NCI-H460 (cell line): ENCODE measurements around the gene NKX6-1. TPM values are rescaled to one million over a fixed set of nuclear protein-coding genes. Genes with fewer than 3 reads are reported as not detected.

ENCODE experiments used
- DNase-seq: peaks from one replicate; pipeline ENCODE4 v3.0.0-alpha.2; 2016; ENCODE audit warnings: low read depth; ENCODE audit errors: extremely low read depth
- small RNA-seq, 2 experiments: library from RNA; depleted of rRNA; stranded (forward); fragments of <200 nt; gene quantifications; one replicate each; pipeline ENCODE3, GENCODE V24; 2014
- total RNA-seq: library from RNA; depleted of rRNA; stranded (reverse); fragments of >200 nt; shearing (Covaris generic); gene quantifications from 2 replicates; pipeline ENCODE4 v1.2.3, GENCODE V29; 2014; rRNA removed

Gene NKX6-1
- total RNA-seq, 1 experiment from 2014 or later: 0.97 TPM

DNA sequence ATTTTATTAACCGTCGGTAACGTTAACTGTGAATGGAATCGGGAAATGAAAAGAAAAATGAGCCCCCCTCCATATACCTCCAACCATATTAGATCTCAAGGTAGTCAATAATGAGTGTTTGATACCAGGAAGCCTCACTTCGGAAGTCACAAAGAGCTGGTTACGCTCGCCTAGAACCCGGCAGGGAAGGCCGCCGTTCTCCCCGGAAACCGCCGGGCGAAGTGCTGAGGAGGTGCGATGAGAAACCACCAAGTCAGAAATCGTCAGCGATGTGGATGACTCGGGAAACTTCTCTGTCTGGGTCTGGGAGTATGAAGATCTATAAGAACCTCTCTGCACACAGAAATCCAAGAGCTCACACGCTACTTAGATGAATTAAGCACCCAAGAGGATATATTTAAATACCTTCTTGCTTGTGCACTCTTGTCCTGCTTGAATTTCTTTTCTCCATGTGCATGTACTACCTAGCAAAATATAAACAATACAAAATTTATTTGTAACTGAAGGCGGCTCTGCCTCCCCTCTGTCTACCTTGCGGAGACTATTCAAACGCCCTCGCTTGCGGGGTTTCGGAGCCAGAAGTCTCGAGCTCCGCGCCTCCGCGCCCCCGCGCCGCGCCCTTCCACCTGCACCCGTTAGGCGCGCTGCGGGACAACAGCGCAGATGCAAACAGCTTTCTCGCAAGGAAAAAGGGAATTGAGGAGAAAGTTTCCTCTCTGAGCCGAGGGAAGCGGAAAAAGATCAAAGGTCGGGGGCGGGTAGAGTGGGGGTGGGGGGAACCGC, 17.8 kb downstream of the NKX6-1 start:
- no peak for DNase-seq

DNA sequence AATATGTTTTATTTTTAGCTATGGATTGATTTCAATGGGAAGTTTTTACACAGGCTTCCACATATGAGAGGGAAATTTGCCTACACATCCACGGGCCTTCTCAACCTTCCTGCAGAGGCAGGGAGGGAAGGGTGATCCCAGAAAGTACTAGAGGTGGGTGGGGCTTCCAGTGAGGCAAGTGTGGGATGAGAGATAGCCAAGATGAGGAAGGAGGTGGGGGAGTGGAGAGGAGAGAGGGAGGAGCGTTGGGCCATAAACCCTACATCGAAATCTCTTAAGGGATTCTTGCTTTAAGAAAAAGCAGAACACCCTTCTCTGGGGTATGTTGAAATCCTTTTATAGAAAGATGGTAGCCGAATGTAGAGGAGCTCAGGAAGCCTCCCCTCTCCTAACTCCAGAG, 19.0 kb downstream of the NKX6-1 start:
- no peak for DNase-seq

DNA sequence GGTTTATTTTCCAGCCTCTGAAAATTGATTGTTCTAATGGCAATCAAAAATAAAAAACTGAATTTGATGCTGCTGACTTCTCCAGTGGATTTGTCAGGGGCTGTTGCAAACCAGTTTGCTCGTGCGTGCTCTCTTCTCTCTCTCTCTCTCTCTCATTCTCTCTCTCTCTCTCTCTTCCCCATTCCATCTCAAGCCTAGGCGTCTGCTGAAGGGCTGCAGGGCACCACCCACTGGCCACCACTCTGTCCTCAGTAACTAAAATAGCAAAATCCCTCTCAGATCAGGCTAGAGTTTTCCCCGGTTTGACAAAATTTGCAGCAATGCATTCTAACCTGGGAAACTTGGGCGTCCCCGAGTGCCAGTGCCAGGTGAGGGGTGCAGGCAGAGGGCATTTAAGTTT, 19.4 kb downstream of the NKX6-1 start:
- no peak for DNase-seq

DNA sequence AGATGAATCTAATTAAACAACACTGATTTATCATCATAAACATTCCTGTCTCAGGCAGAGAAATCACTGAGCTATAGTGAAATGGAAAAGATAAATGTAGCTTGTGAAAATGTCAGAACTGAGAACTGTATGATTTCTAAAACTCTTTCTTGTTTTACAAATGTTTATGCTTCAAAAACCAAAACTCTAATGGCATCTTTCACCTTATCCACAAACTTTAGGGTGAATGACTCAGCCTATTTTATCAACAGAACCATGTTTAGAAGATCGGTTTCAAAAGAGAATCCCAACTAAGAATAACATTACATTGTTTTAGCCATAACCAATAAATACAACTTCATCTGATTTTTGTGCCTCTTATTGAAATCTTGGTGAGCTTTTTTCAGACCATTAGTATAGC, 21.4 kb downstream of the NKX6-1 start:
- no peak for DNase-seq

DNA sequence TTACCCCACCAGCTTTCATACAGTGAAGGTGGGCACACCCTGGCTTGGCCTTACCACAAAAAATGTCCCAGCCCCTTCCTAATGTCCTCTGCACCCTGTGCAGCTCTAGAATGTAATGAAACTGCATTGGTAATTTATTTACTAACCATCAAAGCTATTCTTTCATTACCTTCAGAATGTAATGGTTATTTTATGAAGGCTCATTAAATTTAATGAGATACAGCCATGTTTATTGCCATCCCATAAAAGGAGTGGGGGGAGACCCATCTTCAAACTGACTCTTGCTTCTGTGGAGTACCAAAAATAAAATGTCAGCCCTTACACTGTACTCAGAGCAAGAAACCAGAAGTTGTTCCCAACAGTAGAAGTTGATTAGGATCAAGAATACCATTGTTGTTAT, 25.0 kb downstream of the NKX6-1 start:
- DNase-seq: no peak

DNA sequence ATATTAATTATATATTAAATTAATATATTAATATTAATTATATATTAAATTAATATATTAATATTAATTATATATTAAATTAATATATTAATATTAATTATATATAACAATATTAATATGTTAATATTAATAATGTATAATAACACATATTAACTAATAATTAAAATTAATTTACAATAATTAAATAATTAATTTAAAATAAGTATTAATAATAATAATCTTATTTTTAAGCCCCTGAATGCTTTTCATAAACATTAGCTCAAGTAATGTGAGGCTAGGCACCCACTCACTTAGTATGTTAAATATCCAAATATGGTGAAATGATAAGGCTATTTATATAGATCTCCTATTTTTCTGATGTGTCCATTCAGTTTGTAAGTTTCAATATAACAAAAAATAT, 26.9 kb downstream of the NKX6-1 start:
- DNase-seq: no peak

DNA sequence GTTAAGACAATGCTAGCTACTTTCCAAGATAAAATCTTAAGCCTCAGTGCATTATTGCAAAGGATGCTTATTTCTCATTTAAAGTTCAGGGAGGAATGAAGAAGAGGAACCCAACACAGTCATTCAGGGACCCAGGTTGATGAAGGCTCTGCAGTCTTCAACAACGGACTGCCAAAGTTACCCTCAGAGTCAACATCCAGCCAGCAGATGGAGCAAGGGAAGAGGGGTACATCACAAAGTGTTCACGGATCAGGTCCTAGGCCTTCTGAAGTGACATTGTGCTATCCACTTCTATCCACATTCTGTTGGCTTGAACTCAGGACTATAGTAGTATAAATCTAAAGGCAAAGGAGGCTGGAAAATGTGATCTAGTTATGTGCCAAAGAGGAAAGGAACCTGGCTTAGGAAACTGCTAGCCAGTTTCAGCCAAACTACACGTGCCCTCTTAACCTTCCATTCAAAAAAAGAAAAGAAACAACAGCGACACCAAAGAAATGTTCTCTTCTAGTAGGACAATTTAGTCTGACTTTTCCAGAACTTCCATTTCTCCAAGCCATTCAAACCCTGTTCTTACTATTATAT, 28.8 kb downstream of the NKX6-1 start:
- DNase-seq: no peak

DNA sequence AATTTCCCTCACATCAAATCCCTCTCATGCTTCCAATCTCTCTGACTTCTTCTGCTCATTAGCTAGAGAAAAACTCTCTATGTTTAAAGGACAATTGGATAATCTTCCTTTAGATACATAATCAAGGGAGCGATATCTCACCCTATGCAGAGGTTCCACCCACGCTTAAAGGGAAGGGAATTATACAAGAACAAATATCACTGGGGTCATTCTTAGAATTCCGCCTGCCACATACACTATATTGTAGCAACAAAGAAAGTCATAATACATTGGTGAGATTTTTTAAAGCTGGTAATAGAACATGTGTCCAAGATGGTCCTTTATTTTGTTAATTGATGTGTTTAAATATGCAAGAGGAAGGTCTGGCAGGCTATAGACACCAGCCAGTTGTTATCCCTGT, 31.5 kb downstream of the NKX6-1 start:
- DNase-seq: no peak

DNA sequence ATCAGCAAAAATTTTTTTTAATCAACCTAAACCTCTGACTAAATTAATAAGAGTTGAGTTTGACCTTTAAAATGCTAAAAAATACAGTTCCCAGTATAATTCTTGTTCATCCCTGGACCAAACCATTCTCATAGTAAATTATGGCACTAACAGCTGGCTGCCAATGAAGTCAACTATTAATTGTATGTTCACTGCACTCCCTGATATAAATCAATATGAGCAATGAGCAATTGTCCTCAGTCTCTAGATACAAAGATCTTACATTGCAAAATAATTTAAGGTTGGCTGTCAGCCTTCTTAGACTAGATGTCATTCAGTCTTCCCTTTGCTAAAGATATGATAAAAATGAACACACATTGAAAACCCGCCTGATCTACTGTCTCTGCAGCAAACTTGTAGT, 39.3 kb downstream of the NKX6-1 start:
- DNase-seq: no peak

DNA sequence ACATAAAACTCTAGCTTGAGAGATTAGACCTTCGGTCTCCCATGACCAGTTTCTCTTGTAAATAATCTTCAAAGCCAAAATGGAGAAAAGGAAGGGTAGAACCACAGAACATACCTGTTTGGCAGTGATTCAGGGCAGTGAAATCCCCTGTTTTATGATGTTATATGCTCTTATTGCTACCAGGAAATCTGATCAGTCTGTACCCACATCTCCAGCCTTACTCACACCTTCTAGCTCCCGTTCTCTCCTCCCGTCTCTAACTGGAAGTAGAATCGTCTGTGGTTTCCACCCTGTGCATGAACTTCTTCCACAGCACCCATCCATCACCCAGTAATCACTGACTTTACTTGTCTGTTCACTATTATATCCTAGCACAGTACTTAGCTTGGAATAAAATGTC, 42.9 kb downstream of the NKX6-1 start:
- no peak for DNase-seq

DNA sequence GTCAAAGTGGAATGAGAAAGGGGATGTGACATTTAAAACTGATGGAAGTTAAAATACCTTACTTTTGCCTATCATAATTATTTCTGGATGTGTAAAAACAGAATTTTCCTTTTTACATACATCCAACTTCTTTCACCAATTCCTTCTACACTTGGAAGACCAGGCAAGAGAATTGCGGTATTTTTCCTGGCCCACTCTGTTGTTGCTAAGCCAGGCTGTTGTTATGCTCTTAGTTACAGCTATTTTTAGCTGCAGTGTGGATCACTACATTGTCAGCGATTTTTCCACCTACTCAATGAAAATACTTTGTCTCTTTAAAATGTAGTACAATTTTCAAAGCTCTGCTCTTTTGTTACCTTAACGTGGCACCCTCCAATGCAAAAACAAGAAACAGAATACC, 43.4 kb downstream of the NKX6-1 start:
- DNase-seq: no peak

DNA sequence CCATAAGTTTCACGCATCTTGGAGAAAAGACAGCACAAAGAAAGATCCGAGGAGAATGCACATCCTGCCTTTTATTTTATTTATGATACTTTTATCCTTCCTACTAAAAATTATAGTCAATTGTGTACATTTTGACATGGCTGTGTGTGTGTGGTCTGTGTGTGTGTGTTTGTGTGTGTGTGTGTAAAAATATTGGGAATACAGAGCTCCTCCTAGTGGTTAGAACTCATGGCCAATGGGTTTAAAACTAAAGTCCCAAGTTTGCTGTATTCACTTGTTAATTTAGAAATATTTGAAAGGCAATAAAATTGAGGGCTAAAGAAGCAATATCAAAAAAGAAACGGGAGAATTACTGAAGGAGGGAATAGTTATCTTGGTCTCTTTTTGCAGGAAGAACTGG, 47.5 kb downstream of the NKX6-1 start:
- DNase-seq: no peak

DNA sequence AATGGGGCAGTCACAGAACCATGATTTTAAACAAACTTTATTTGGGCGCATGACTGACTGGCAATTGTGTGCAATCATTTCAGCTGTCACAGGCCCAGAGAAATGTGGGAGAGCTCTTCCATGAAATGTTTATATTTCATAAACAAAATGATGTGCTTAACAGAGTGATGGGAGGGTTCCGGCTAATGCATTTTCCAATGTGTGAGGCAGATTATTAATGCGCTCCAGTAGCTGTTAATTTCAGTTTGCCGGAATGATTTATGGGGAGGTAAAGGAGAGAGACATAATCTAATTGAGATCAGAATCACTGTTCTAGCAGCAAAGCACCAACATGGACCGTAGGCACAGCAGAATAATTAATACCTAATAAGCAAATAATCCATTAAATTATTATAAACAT, 55.6 kb downstream of the NKX6-1 start:
- no peak for DNase-seq

DNA sequence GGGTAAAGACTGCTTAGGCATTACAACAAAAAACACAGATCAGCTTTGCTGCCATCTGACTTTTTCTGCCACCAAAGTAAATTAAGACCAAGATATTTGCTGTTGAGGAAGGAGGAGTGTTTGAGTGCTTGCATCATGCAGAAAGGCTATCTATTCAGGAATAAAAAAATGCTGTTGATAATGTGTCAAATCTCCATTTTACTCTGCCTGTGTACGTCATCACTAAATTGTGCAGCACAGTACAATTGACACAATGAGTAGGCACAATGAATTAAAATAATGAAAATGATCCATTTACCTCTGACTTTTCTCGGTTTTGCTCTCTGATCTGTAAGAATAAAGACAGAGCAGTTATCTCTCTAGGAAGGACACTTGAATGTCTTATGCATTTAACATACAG, 56.3 kb downstream of the NKX6-1 start:
- DNase-seq: no peak

Small RNA genes lying within 50 kb of the gene (small RNA-seq; reads per million reads assigned to genes)
- 0 reads per million in 2 experiments for gene RPL3P13

Other genes starting within 250 kb of the NKX6-1 start
- 0.32 TPM in 2 replicates for gene CDS1, start 83.8 kb upstream of the NKX6-1 start, total RNA-seq